Measurements from ENCODE around the gene NAGPA. TPM values are rescaled to one million over a fixed set of nuclear protein-coding genes. Genes with fewer than 3 reads are reported as not detected.

Gene NAGPA
- total and polyA plus RNA-seq, 8 donors, result 3.7 to 10.0 (median 6.6) TPM

GRCh38 chr16:5024632-5025031 lies 9.1 kb downstream of the NAGPA start:
- FAIRE-seq, result no peak
- peak in 3 of 6 donors; percentile 40 to 50 (median 46) for DNase-seq
- no peaks in the 10 kb centered on the region for H3K36me3 ChIP-seq
- no peaks in the 10 kb centered on the region for H3K9me3 ChIP-seq
- no peaks in the 10 kb centered on the region for H3K4me1 ChIP-seq
- no peak overlapping the region for H3K27ac ChIP-seq
- TF ChIP-seq CTCF (IDR thresholded peaks at IDR 0.05), result peak in 1 of 4 donors; percentile 18
- ATAC-seq, result peak; percentile 87 to 96 (median 90)
- intact Hi-C loops (cut with DNase I), result no loop called here
- no peak overlapping the region for H3K4me3 ChIP-seq
- 14 to 19% methylated on average over 4 of the region's 4 CpGs for WGBS, 2 donors
- H3K27me3 ChIP-seq, result no peaks in the 10 kb centered on the region

GRCh38 chr16:5022521-5022920 lies 11.2 kb downstream of the NAGPA start:
- no peak overlapping the region for H3K4me3 ChIP-seq
- no peak for DNase-seq
- WGBS, 2 donors, result 49 to 54% methylated on average over 6 of the region's 6 CpGs
- intact Hi-C loops (cut with DNase I), result no loop called here
- H3K9me3 ChIP-seq, result no peaks in the 10 kb centered on the region
- no peaks in the 10 kb centered on the region for H3K27me3 ChIP-seq
- peak in 1 of 4 donors; percentile 28 for ATAC-seq
- no peaks in the 10 kb centered on the region for H3K4me1 ChIP-seq
- no peak for TF ChIP-seq CTCF (IDR thresholded peaks at IDR 0.05)
- FAIRE-seq, result no peak
- H3K27ac ChIP-seq, result no peak overlapping the region
- H3K36me3 ChIP-seq, result no peaks in the 10 kb centered on the region

GRCh38 chr16:5020551-5020950 lies 13.2 kb downstream of the NAGPA start:
- DNase-seq, result no peak
- Histone ChIP-seq H3K27ac (no peak overlapping the region), H3K4me3 (no peak overlapping the region), H3K27me3 (no peaks in the 10 kb centered on the region), H3K4me1 (no peaks in the 10 kb centered on the region), H3K9me3 (no peaks in the 10 kb centered on the region), H3K36me3 (no peaks in the 10 kb centered on the region)
- no peak for TF ChIP-seq CTCF (IDR thresholded peaks at IDR 0.05)
- intact Hi-C loops (cut with DNase I), result no loop called here
- FAIRE-seq, result no peak
- WGBS, 2 donors, result 47 to 52% methylated on average over 15 of the region's 15 CpGs
- ATAC-seq, result no peak

- DNase-seq, result no peak
- 48 to 63% methylated on average over 6 of the region's 6 CpGs for WGBS, 2 donors
- no peaks in the 10 kb centered on the region for H3K4me1 ChIP-seq
- FAIRE-seq, result no peak
- H3K36me3 ChIP-seq, result no peaks in the 10 kb centered on the region
- no peak for TF ChIP-seq CTCF (IDR thresholded peaks at IDR 0.05)
- no peak overlapping the region for H3K4me3 ChIP-seq
- no peak for ATAC-seq
- no peak overlapping the region for H3K27ac ChIP-seq
- H3K9me3 ChIP-seq, result no peaks in the 10 kb centered on the region
- intact Hi-C loops (cut with DNase I), result no loop called here
- no peaks in the 10 kb centered on the region for H3K27me3 ChIP-seq
These were observed 14.0 kb downstream of the NAGPA start for GRCh38 chr16:5019775-5020174.

- Histone ChIP-seq H3K9me3 (no peaks in the 10 kb centered on the region), H3K4me1 (no peaks in the 10 kb centered on the region), H3K36me3 (no peaks in the 10 kb centered on the region), H3K27ac (no peak overlapping the region), H3K4me3 (no peak overlapping the region), H3K27me3 (no peaks in the 10 kb centered on the region)
- FAIRE-seq (no peak), DNase-seq (no peak), ATAC-seq (peak in 1 of 4 donors; percentile 53)
- WGBS, 2 donors, result 34 to 49% methylated on average over 9 of the region's 9 CpGs
- no peak for TF ChIP-seq CTCF (IDR thresholded peaks at IDR 0.05)
- intact Hi-C loops (cut with DNase I), result no loop called here
These were observed 14.9 kb downstream of the NAGPA start for GRCh38 chr16:5018793-5019192.
